Endothelial cell of umbilical vein (primary cell): Measurements from ENCODE around the gene ARPIN. TPM values are rescaled to one million over a fixed set of nuclear protein-coding genes. Genes with fewer than 3 reads are reported as not detected.

Experiments
- BruUV-seq: library from RNA; stranded (reverse); fragments of 400-500 nt; replicated peaks from 2 replicates; lab custom pipeline; 2021; lab: Mats Ljungman, UMichigan
- CTCF ChIA-PET: fragments of 300-600, 350-600 bp; sonication (Branson Sonifier 250); formaldehyde crosslinking; loops from one replicate; lab custom pipeline; 2021; ENCODE audit warnings: antibody characterized with exemption, inconsistent platforms; lab: Charles Lee
- POLR2A ChIA-PET: fragments of 300-600, 350-600 bp; sonication (Branson Sonifier 250); formaldehyde crosslinking; loops from one replicate; lab custom pipeline; 2021; ENCODE audit warnings: antibody characterized with exemption, inconsistent platforms; lab: Charles Lee
- DNase-seq: peaks from one replicate; pipeline ENCODE4 v3.0.0-alpha.2; 2011; ENCODE audit warnings: low read depth, low spot score
- FAIRE-seq: peaks from 2 replicates; lab custom pipeline; 2011; peaks lifted over from hg19 to GRCh38; lab: Jason Lieb, UNC
- H2AFZ ChIP-seq: 2 replicates; pipeline ENCODE4 v1.6.0; 2012; ENCODE audit warnings: low read depth, low read length, control low read depth, inconsistent platforms
- H3K27ac ChIP-seq: 2 replicates; pipeline ENCODE4 v1.5.1; 2011; ENCODE audit warnings: low read depth, mild to moderate bottlenecking, control low read depth, low read length, moderate library complexity; ENCODE audit not compliant: insufficient read depth
- H3K27me3 ChIP-seq, 2 experiments: 2 replicates each; pipeline versions ENCODE4 v1.6.0 to v1.6.1; 2011; ENCODE audit warnings: low read length in 2 of 2, mixed read lengths in 1 of 2; ENCODE audit not compliant: control insufficient read depth in 2 of 2, insufficient read depth in 2 of 2
- H3K36me3 ChIP-seq, 2 experiments: 2 replicates in 1 of 2; 3 replicates in 1 of 2; pipeline ENCODE4 v1.5.1; 2011; ENCODE audit warnings: low read length in 2 of 2, mild to moderate bottlenecking in 1 of 2, moderate library complexity in 1 of 2; ENCODE audit not compliant: control insufficient read depth in 2 of 2, insufficient read depth in 2 of 2; ENCODE audit errors: extremely low read depth in 1 of 2
- H3K4me1 ChIP-seq: 3 replicates; pipeline ENCODE4 v1.5.1; 2011; ENCODE audit warnings: mild to moderate bottlenecking, low read length; ENCODE audit not compliant: control insufficient read depth, insufficient read depth; ENCODE audit errors: extremely low read depth
- H3K4me2 ChIP-seq: 2 replicates; pipeline ENCODE4 v1.6.1; 2011; ENCODE audit warnings: low read length, control low read depth, mixed read lengths; ENCODE audit not compliant: insufficient read depth
- H3K4me3 ChIP-seq, 3 experiments: fragments of 200-600 bp in 1 of 3; sonication (generic), shearing (Covaris generic) in 1 of 3; replicated peaks in 1 of 3; 2 replicates each; pipeline ENCODE4 v1.5.1; 2011 to 2016; ENCODE audit warnings: control low read depth in 3 of 3, low read length in 3 of 3, mild to moderate bottlenecking in 2 of 3, inconsistent platforms in 1 of 3, low read depth in 1 of 3, moderate library complexity in 1 of 3; ENCODE audit not compliant: insufficient read depth in 1 of 3
- H3K79me2 ChIP-seq: 2 replicates; pipeline ENCODE4 v1.6.0; 2012; ENCODE audit warnings: low read length, inconsistent platforms; ENCODE audit not compliant: control insufficient read depth, insufficient read depth
- H3K9ac ChIP-seq: replicated peaks from 2 replicates; pipeline ENCODE3; 2011; ENCODE audit warnings: low read length, control low read depth; ENCODE audit not compliant: insufficient read depth; ENCODE audit errors: extremely low read depth
- H3K9me1 ChIP-seq: replicated peaks from 3 replicates; pipeline ENCODE4 v1.6.0; 2011; ENCODE audit warnings: mild to moderate bottlenecking, low read length; ENCODE audit not compliant: control insufficient read depth, insufficient read depth; ENCODE audit errors: extremely low read depth
- H3K9me3 ChIP-seq: replicated peaks from 2 replicates; pipeline ENCODE4 v1.5.1; 2012; ENCODE audit warnings: low read length, inconsistent platforms; ENCODE audit not compliant: control insufficient read depth, insufficient read depth
- H4K20me1 ChIP-seq: replicated peaks from 2 replicates; pipeline ENCODE3; 2011; ENCODE audit warnings: mild to moderate bottlenecking, low read length; ENCODE audit not compliant: control insufficient read depth, insufficient read depth; ENCODE audit errors: extremely low read depth
- EZH2 ChIP-seq: IDR thresholded peaks from 2 replicates; pipeline ENCODE4 v1.6.1; 2012; ENCODE audit warnings: borderline replicate concordance, low read depth, mild to moderate bottlenecking, moderate library complexity, low read length, inconsistent platforms; ENCODE audit not compliant: severe bottlenecking
- FOS ChIP-seq: IDR thresholded peaks from 2 replicates; pipeline ENCODE4 v1.6.1; 2011; ENCODE audit warnings: mild to moderate bottlenecking, low read length, moderate library complexity, borderline replicate concordance; ENCODE audit not compliant: insufficient read depth
- GATA2 ChIP-seq: IDR thresholded peaks from 2 replicates; pipeline ENCODE4 v1.7.0; 2011; ENCODE audit warnings: low read depth, mild to moderate bottlenecking, moderate library complexity, mixed read lengths, low read length; ENCODE audit not compliant: insufficient read length, insufficient read depth
- JUN ChIP-seq: IDR thresholded peaks from 2 replicates; pipeline ENCODE4 v1.6.1; 2011; ENCODE audit warnings: borderline replicate concordance, low read depth; ENCODE audit not compliant: insufficient read length, insufficient read depth
- MAX ChIP-seq: IDR thresholded peaks from 2 replicates; pipeline ENCODE4 v1.6.1; 2011; ENCODE audit not compliant: insufficient read depth, insufficient read length
- MYC ChIP-seq: IDR thresholded peaks from one replicate; pipeline ENCODE4 v1.6.1; 2011; ENCODE audit warnings: mild to moderate bottlenecking, low read depth, low read length
- POLR2A ChIP-seq: IDR thresholded peaks from 2 replicates; pipeline ENCODE4 v1.6.1; 2012; ENCODE audit warnings: low read depth, mild to moderate bottlenecking, control low read depth, low read length
- POLR2AphosphoS5 ChIP-seq: IDR thresholded peaks from 2 replicates; pipeline ENCODE4 v1.6.1; 2012; ENCODE audit warnings: low read depth, mild to moderate bottlenecking, control low read depth, low read length, moderate library complexity; ENCODE audit not compliant: insufficient read depth
- dilution Hi-C: fragments of 300-500 bp; cut with MboI; formaldehyde crosslinking; loops from one replicate; pipeline ENCODE4 v1.15.0; 2019; ENCODE audit warnings: low sequenced_read_pairs; ENCODE audit not compliant: extremely low pct_ligation_motif_present
- intact Hi-C: fragments of 100-400 bp; cut with micrococcal nuclease; formaldehyde crosslinking; loops from one replicate; pipeline ENCODE4 v1.10.0; 2022
- polyA plus RNA-seq, 4 experiments: library from polyadenylated mRNA; depleted of rRNA in 3 of 4; stranded (reverse) in 3 of 4; unstranded in 1 of 4; fragments of >200 nt; gene quantifications; 2 replicates each; pipeline versions ENCODE4 v1.2.1 to v1.2.3, GENCODE V29; 2011 to 2012; ENCODE audit warnings: missing spikeins in 1 of 4
- total RNA-seq: library from RNA; stranded (reverse); gene quantifications from 2 replicates; pipeline ENCODE4 v1.2.3, GENCODE V29; 2021
- TF ChIP-seq, protein P1 (sequence below), 2 donors: IDR thresholded peaks; 1 replicate in 1 of 2; 2 replicates in 1 of 2; pipeline ENCODE4 v1.5.1; 2011; ENCODE audit warnings: low read length in 2 of 2, mild to moderate bottlenecking in 2 of 2, moderate library complexity in 2 of 2, control low read depth in 1 of 2, inconsistent platforms in 1 of 2, low read depth in 1 of 2; ENCODE audit not compliant: insufficient read depth in 1 of 2; ENCODE audit errors: extremely low read depth in 1 of 2

The ARPIN gene
- total and polyA plus RNA-seq, 2 donors (not counting 3 experiments of a cell fraction or from before 2014, with no cell fraction given): 13.0 to 23.3 TPM

DNA sequence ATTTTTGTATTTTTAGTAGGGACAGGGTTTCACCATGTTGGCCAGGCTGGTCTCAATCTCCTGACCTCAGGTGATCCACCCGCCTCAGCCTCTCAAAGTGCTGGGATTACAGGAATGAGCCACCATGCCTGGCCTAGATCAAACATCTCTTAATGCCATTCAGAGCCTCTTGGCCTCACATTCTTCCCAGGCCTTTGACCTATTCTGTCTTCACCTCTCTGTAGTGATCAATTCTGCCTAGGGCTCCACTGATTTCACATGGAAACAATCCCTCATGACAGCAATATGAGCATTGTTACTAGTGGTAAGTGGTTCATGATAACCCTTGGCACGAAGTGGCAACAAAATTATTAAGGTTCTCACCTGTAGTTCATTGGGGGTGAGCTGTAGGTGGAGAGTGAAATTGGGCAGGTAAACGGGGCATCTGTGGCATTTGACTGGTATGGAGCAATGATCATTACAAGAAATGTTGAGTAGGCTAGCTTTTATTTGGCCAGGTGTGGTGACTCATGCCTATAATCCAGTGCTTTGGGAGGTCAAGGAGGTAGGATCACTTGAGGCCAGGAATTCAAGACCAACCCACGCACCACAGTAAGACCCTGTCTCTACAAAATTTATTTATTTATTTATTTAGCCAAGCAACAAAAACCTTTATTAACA, 4.8 kb upstream of the ARPIN start:
- intact Hi-C loops: no loop called here
- no peak for FAIRE-seq
- Histone ChIP-seq H3K9me3 (no peaks in the 10 kb centered on the region), H4K20me1 (no peaks in the 10 kb centered on the region), H3K9me1 (no peaks in the 10 kb centered on the region), H3K36me3 (no peaks in the 10 kb centered on the region), H3K27ac (no peak overlapping the region), H3K79me2 (no peaks in the 10 kb centered on the region), H3K9ac (no peak overlapping the region), H3K4me2 (no peak overlapping the region), H2AFZ (no peak overlapping the region), H3K4me1 (peaks cover 4% of the 10 kb centered on the region), H3K4me3 (no peak overlapping the region), H3K27me3 (peaks cover 0 to 2% of the 10 kb centered on the region in 2 experiments)
- BruUV-seq: no TSS peak
- POLR2A ChIA-PET: interaction anchor here (0.6 to 0.7 kb wide), 2 partner anchors 27 to 164 kb away, joined by 6 read pairs; no protein-coding TSS in a partner anchor
- DNase-seq: no peak
- CTCF ChIA-PET: interaction anchor here (1.2 kb wide), 1 partner anchor 153 kb away, joined by 6 read pairs; no protein-coding TSS in a partner anchor
- dilution Hi-C loops: no loop called here
- TF ChIP-seq MAX (no peak), FOS (no peak), POLR2AphosphoS5 (no peak), POLR2A (no peak), GATA2 (no peak), MYC (no peak), JUN (no peak), EZH2 (no peak)
- TF ChIP-seq, protein P1, sequence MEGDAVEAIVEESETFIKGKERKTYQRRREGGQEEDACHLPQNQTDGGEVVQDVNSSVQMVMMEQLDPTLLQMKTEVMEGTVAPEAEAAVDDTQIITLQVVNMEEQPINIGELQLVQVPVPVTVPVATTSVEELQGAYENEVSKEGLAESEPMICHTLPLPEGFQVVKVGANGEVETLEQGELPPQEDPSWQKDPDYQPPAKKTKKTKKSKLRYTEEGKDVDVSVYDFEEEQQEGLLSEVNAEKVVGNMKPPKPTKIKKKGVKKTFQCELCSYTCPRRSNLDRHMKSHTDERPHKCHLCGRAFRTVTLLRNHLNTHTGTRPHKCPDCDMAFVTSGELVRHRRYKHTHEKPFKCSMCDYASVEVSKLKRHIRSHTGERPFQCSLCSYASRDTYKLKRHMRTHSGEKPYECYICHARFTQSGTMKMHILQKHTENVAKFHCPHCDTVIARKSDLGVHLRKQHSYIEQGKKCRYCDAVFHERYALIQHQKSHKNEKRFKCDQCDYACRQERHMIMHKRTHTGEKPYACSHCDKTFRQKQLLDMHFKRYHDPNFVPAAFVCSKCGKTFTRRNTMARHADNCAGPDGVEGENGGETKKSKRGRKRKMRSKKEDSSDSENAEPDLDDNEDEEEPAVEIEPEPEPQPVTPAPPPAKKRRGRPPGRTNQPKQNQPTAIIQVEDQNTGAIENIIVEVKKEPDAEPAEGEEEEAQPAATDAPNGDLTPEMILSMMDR (IDR thresholded peaks at IDR 0.05; ENCODE audit: extremely low read depth in 1 of 2, insufficient read depth in 1 of 2, low read depth in 1 of 2, low read length in 2 of 2): no peak
